ENCODE measurements around the gene ROBO2. TPM values are rescaled to one million over a fixed set of nuclear protein-coding genes. Genes with fewer than 3 reads are reported as not detected.

ROBO2 gene
- polyA plus RNA-seq, 2 of the 4 experiments (the other 2 are of a cell fraction), result 0.04 TPM; not detected in 1

- DNase-seq (ENCODE audit: low read depth in 1 of 2, low spot score in 1 of 2) (no peak), FAIRE-seq (no peak), ATAC-seq (no peak)
- no peak for TF ChIP-seq CHD2 (IDR thresholded peaks at IDR 0.05; ENCODE audit: low read length, partially characterized antibody)
- no peak for TF ChIP-seq CTCF (IDR thresholded peaks at IDR 0.05)
- no peak for TF ChIP-seq CHD4 (IDR thresholded peaks at IDR 0.05; ENCODE audit: borderline replicate concordance)
- no peak for TF ChIP-seq PBX3 (IDR thresholded peaks at IDR 0.05)
- TF ChIP-seq JUNB (IDR thresholded peaks at IDR 0.05), result no peak
- no peak for TF ChIP-seq ZNF302 (CRISPR knock-in tag; IDR thresholded peaks at IDR 0.05)
- TF ChIP-seq ZFP36 (IDR thresholded peaks at IDR 0.05; ENCODE audit: borderline replicate concordance, partially characterized antibody), result no peak
- TF ChIP-seq MYC (IDR thresholded peaks at IDR 0.05; ENCODE audit: borderline replicate concordance, low read length), result no peak
- TF ChIP-seq ZSCAN20 (CRISPR knock-in tag; IDR thresholded peaks at IDR 0.05), result no peak
- no peak for TF ChIP-seq HDAC2 (IDR thresholded peaks at IDR 0.05)
- TF ChIP-seq EHMT2 (IDR thresholded peaks at IDR 0.05; ENCODE audit: low read depth), result no peak
- no peak for TF ChIP-seq ATOH8 (CRISPR knock-in tag; IDR thresholded peaks at IDR 0.05; ENCODE audit: low read depth)
- no peak for TF ChIP-seq RCOR1 (IDR thresholded peaks at IDR 0.05; ENCODE audit: low read depth, low read length)
- TF ChIP-seq E2F6 (IDR thresholded peaks at IDR 0.05; ENCODE audit: borderline replicate concordance, low read depth), result no peak
- Histone ChIP-seq H3K4me3 (no peak overlapping the region), H3K9me3 (no peaks in the 10 kb centered on the region), H3K4me1 (no peaks in the 10 kb centered on the region), H3K27ac (no peak overlapping the region), H3K4me2 (no peak overlapping the region)
- WGBS (ENCODE audit: missing lambda C conversion rate), result 9% methylated on average over 3 of the region's 3 CpGs
- ChIA-PET CTCF (no interaction called here), POLR2A (no interaction called here)
These were observed 264.8 kb downstream of the ROBO2 start for GRCh38 chr3:77304700-77305021.

GRCh38 chr3:77309460-77309859, 269.6 kb downstream of the ROBO2 start:
- no peak for TF ChIP-seq CHD4 (IDR thresholded peaks at IDR 0.05; ENCODE audit: borderline replicate concordance)
- TF ChIP-seq MAX (IDR thresholded peaks at IDR 0.05), result no peak
- no peak for TF ChIP-seq CEBPB (IDR thresholded peaks at IDR 0.05)
- TF ChIP-seq CHD2 (IDR thresholded peaks at IDR 0.05; ENCODE audit: low read length, partially characterized antibody), result no peak
- TF ChIP-seq JUNB (IDR thresholded peaks at IDR 0.05), result no peak
- TF ChIP-seq CBX8 (IDR thresholded peaks at IDR 0.05), result no peak
- TF ChIP-seq BHLHE40 (IDR thresholded peaks at IDR 0.05; ENCODE audit: low read depth, low read length), result no peak
- TF ChIP-seq ZC3H11A (IDR thresholded peaks at IDR 0.05), result no peak
- TF ChIP-seq KDM5A (IDR thresholded peaks at IDR 0.05), result no peak
- TF ChIP-seq KDM1A (IDR thresholded peaks at IDR 0.05; ENCODE audit: low read depth), result no peak
- no peak for TF ChIP-seq MYC (IDR thresholded peaks at IDR 0.05; ENCODE audit: borderline replicate concordance, low read length)
- TF ChIP-seq NR3C1 (IDR thresholded peaks at IDR 0.05), result no peak
- no peak for TF ChIP-seq ELK1 (IDR thresholded peaks at IDR 0.05; ENCODE audit: low read depth, low read length)
- no peak for TF ChIP-seq TFCP2L1 (CRISPR knock-in tag; IDR thresholded peaks at IDR 0.05)
- no peak for TF ChIP-seq EHMT2 (IDR thresholded peaks at IDR 0.05; ENCODE audit: low read depth)
- TF ChIP-seq HMGXB4 (CRISPR knock-in tag; IDR thresholded peaks at IDR 0.05; ENCODE audit: borderline replicate concordance), result no peak
- TF ChIP-seq ZFP36 (IDR thresholded peaks at IDR 0.05; ENCODE audit: borderline replicate concordance, partially characterized antibody), result no peak
- Histone ChIP-seq H3K4me3 (no peak overlapping the region), H3K4me1 (no peaks in the 10 kb centered on the region), H3K27ac (no peak overlapping the region), H3K4me2 (no peak overlapping the region), H3K9me3 (no peaks in the 10 kb centered on the region)
- ChIA-PET POLR2A (no interaction called here), CTCF (interaction anchor here (1.3 kb wide), 1 partner anchor 11 kb away, joined by 3 read pairs; no protein-coding TSS in a partner anchor)
- FAIRE-seq (no peak), ATAC-seq (no peak), DNase-seq (ENCODE audit: low read depth in 1 of 2, low spot score in 1 of 2) (no peak)
